Fibroblast of villous mesenchyme (primary cell): Measurements from ENCODE around the gene PPCS. TPM values are rescaled to one million over a fixed set of nuclear protein-coding genes. Genes with fewer than 3 reads are reported as not detected.

ENCODE experiments used
- DNase-seq: peaks from one replicate; pipeline ENCODE4 v3.0.0-alpha.2; 2010; ENCODE audit warnings: low read depth
- H3K4me3 ChIP-seq: 2 replicates; pipeline ENCODE4 v1.5.1; 2011; ENCODE audit warnings: low read depth, mild to moderate bottlenecking, low read length
- total RNA-seq: library from RNA; depleted of rRNA; stranded (reverse); fragments of >200 nt; gene quantifications from 2 replicates; pipeline ENCODE4 v1.2.3, GENCODE V29; 2012
- TF ChIP-seq, protein P1 (sequence below): IDR thresholded peaks from 2 replicates; pipeline ENCODE4 v1.5.1; 2012; ENCODE audit warnings: low read depth, mild to moderate bottlenecking, low read length; ENCODE audit not compliant: insufficient read depth

Gene PPCS
- 66.5 and 78.3 TPM in 2 replicates for total RNA-seq

DNA sequence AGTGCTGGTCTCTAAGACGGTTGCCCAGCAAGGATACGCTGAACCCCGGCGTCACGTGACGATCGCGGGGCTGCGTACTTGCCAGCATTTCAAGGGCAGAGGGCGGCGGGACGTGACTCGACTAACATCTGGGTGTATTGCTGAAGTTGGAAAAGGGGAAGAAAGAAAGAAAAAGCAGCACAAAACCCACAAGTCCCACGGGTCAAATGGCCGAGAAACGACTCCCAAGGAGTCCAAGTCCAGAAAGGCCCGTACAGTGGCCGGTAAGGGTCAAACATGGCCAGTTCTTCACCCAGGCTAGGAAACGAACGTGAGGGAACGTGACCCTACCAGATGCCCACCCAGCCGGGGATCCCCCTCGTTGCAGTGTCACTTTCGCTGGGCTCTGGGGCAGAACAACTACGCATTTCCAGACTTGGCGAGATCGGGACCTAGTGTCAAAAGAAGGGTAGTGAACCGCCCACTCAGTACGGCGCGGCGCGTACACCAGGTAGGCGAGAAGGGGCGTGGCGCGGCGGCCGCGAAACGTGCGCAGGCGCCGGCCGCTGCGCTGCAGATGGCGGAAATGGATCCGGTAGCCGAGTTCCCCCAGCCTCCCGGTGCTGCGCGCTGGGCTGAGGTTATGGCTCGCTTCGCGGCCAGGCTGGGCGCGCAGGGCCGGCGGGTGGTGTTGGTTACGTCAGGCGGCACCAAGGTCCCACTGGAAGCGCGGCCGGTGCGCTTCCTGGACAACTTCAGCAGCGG lies at the start of gene PPCS, which contains the start of gene ZMYND12:
PPCS (plus strand) TSS at position 534 of the 744 bp plus-strand sequence; CDS start at position 557, 23 bp downstream.
ZMYND12 (minus strand) TSS at position 13 of the 744 bp plus-strand sequence. CDS start 25 bp downstream, outside the sequence.
- DNase-seq = peak; percentile 89
- peak within 1 kb of the TSS; percentile 85 for H3K4me3 ChIP-seq
- TF ChIP-seq, protein P1, sequence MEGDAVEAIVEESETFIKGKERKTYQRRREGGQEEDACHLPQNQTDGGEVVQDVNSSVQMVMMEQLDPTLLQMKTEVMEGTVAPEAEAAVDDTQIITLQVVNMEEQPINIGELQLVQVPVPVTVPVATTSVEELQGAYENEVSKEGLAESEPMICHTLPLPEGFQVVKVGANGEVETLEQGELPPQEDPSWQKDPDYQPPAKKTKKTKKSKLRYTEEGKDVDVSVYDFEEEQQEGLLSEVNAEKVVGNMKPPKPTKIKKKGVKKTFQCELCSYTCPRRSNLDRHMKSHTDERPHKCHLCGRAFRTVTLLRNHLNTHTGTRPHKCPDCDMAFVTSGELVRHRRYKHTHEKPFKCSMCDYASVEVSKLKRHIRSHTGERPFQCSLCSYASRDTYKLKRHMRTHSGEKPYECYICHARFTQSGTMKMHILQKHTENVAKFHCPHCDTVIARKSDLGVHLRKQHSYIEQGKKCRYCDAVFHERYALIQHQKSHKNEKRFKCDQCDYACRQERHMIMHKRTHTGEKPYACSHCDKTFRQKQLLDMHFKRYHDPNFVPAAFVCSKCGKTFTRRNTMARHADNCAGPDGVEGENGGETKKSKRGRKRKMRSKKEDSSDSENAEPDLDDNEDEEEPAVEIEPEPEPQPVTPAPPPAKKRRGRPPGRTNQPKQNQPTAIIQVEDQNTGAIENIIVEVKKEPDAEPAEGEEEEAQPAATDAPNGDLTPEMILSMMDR = no peak

DNA sequence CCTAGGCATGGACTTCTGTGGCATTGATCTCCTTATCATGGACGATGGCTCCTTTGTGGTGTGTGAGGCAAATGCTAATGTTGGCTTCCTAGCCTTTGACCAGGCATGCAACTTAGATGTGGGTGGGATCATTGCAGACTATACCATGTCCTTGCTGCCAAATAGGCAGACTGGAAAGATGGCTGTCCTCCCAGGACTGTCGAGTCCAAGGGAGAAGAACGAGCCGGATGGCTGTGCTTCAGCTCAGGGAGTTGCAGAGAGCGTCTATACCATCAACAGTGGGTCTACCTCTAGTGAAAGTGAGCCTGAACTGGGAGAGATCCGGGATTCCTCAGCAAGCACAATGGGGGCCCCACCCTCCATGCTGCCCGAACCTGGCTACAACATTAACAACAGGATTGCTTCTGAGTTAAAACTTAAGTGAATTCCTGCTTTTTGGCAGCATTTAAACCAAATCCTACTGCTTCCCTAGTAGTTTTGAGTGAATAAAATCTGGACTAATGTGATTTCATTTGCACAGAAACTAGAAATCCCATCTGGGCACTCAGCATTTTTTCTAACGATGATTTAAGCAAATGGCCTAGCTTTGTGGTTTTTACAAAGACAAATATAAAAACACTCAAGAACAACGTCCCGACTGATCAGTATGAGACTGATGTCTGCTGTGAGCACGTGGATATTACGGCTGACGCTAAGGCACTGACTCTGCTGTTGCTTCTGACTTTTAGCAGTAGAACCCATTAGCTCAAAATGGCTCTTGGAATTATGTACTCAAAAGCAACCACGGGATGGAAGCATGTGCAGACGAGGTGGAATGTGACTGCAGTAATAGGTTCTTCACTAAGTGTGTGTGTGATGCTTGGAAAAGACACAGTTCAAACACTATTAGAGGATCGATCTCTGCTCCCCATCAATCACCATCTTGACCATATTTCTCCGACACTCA lies 41.5 kb upstream of the PPCS start:
- DNase-seq = no peak
- TF ChIP-seq, protein P1 = no peak
- H3K4me3 ChIP-seq = no peak overlapping the region

DNA sequence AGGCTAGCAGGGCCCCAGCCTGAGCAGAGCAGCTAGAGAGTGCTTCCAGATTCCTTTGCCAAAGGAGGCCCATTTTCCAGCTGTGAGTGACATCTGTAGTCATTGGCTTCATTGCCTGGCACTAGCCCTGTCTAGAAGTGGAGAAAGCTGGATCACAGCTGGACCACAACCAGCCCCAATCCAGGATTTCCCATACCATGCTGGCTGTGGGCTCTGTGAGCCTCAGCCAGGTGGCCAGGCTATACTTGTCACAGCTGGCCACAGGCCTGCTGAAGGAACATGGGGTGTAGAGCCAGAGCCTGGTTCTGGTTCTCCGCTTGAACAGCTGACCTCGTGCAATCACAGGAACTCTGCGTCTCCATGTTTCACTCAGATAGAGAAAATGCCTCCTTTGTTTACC lies 39.2 kb upstream of the PPCS start:
- no peak overlapping the region for H3K4me3 ChIP-seq
- TF ChIP-seq, protein P1 = no peak
- DNase-seq = no peak

DNA sequence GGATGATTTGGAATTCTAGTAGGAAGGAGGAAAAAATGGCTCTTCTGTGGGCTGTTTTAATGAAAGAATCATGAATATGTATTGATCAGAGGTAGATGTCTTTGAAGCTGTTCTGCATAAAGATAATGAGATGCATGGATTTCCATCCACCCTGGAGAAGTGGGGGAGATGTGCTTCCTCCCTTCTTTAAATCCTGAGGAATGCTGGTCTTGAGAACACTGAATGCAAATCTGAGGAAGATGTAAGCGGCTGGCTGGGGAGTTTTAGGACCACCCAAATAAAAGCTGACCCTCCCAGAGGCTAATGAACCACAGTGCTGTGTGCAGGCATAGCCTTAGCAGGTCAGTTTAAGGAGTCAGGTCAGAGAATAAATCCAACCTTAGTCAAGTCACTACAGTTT lies 37.8 kb upstream of the PPCS start:
- TF ChIP-seq, protein P1 = no peak
- no peak for DNase-seq
- H3K4me3 ChIP-seq = no peak overlapping the region

DNA sequence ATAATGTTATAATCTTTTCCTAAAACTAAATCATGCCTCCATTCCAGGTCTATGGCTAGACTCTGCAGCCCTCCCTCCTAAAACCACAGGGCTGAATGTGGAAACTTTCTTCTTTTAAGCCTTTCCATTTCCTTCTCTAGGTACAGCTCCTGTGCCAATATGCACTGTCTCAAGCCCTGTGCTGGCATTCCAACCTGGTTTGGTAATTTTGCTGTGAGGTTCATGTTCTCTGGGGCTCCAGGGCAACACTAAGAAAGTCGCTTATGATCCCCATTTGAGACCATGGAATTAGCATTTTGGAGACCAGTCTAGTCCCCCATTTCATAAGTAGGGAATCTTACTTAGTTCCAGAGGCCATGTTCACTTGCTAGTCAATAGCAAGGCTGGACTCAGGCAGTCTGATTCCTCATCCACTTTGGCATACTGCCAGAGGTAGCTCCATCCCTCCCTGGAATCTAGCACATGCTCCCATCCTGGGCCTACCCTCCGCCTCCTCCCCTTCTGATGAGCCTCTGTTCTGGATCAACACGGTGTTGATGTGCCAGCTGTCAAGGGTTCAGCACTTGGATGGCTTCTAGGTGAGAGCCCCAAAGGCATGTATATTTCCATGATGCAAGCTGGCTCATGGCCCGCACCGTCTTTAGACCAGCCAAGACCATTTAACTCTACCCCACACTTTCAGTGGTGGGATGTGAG lies 37.1 kb upstream of the PPCS start:
- DNase-seq = no peak
- TF ChIP-seq, protein P1 = no peak
- H3K4me3 ChIP-seq = no peak overlapping the region

DNA sequence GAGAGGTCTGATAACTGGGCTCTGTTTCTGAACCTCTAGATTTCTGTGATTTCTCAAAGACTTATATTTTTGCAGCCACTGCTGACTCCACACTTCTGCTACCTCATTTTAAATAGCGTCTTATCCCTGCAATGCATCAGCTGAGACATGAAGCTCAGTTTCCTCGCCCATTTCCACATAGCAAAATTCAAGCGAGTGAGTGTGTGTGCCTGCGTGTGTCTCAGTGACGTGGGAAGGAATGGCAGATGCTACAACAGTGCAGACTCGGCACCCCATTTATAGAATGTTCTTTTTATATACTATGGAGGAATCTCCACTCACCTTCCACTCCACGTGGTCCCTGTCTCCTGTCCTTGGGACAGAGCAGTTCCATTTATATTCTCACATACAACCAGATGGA lies 36.2 kb upstream of the PPCS start:
- TF ChIP-seq, protein P1 = no peak
- no peak overlapping the region for H3K4me3 ChIP-seq
- DNase-seq = no peak
